AG04449 (cell line): ENCODE results near the gene RASA2.
"Not testable (repeated sequence)": the region's sequence is repeated elsewhere in the genome, so short reads cannot be mapped to it uniquely, and the experiment has no call there.

Experiments used
- CTCF ChIA-PET: fragments of 350-600 bp; formaldehyde crosslinking; extraction: SDS; loops from one replicate; lab custom pipeline; 2021; ENCODE audit warnings: antibody characterized with exemption; lab: Yijun Ruan, JAX
- POLR2A ChIA-PET: fragments of 400-600, 350-600 bp; formaldehyde crosslinking; extraction: SDS; loops from one replicate; lab custom pipeline; 2020; ENCODE audit warnings: antibody characterized with exemption, inconsistent platforms; lab: Yijun Ruan, JAX
- DNase-seq: peaks from one replicate; pipeline ENCODE4 v3.0.0-alpha.2; 2010; ENCODE audit warnings: low read depth, low spot score
- H3K4me3 ChIP-seq: 2 replicates; pipeline ENCODE4 v1.5.1; 2011; ENCODE audit warnings: low read depth, mild to moderate bottlenecking, control low read depth, low read length
- TF ChIP-seq, protein P1 (sequence below): IDR thresholded peaks from one replicate; pipeline ENCODE4 v1.5.1; 2011; ENCODE audit warnings: mild to moderate bottlenecking, moderate library complexity, low read length, control low read depth, inconsistent platforms; ENCODE audit not compliant: insufficient read depth; ENCODE audit errors: missing control alignments

RASA2 gene

GRCh38 chr3:141491081-141491480 is 4.3 kb downstream of the RASA2 start:
- no peak overlapping the region for H3K4me3 ChIP-seq
- DNase-seq, result no peak
- TF ChIP-seq, protein P1, sequence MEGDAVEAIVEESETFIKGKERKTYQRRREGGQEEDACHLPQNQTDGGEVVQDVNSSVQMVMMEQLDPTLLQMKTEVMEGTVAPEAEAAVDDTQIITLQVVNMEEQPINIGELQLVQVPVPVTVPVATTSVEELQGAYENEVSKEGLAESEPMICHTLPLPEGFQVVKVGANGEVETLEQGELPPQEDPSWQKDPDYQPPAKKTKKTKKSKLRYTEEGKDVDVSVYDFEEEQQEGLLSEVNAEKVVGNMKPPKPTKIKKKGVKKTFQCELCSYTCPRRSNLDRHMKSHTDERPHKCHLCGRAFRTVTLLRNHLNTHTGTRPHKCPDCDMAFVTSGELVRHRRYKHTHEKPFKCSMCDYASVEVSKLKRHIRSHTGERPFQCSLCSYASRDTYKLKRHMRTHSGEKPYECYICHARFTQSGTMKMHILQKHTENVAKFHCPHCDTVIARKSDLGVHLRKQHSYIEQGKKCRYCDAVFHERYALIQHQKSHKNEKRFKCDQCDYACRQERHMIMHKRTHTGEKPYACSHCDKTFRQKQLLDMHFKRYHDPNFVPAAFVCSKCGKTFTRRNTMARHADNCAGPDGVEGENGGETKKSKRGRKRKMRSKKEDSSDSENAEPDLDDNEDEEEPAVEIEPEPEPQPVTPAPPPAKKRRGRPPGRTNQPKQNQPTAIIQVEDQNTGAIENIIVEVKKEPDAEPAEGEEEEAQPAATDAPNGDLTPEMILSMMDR, result no peak
- POLR2A ChIA-PET, result no interaction called here
- CTCF ChIA-PET, result interaction anchor here (0.9 to 1.6 kb wide), 6 partner anchors 26 to 183 kb away, joined by 3 to 6 read pairs (median 3); no protein-coding TSS in a partner anchor

DNA sequence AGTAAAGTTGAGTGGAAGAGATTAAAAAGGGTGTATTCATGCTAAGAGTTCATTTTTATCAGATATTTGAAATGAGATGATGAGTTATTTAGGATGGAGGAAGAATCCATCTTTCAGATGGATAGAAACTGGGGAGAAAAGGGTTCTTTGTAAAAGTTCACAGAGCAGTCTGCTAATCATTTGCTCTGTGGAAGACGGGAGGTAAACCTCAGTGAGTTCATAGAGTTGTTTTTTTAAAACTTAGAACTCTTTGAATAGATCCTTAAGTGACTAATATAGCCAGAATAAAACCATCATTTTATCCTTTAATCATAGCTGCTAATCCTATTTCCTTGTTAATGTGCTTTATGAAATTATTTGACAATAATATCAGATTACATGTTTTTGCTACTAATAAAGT is 5.1 kb downstream of the RASA2 start:
- DNase-seq, result no peak
- TF ChIP-seq, protein P1, result no peak
- no peak overlapping the region for H3K4me3 ChIP-seq
- POLR2A ChIA-PET, result no interaction called here
- CTCF ChIA-PET, result interaction anchor here (1.1 to 1.6 kb wide), 3 partner anchors 37 to 180 kb away, joined by 3 to 5 read pairs (median 3); no protein-coding TSS in a partner anchor

DNA sequence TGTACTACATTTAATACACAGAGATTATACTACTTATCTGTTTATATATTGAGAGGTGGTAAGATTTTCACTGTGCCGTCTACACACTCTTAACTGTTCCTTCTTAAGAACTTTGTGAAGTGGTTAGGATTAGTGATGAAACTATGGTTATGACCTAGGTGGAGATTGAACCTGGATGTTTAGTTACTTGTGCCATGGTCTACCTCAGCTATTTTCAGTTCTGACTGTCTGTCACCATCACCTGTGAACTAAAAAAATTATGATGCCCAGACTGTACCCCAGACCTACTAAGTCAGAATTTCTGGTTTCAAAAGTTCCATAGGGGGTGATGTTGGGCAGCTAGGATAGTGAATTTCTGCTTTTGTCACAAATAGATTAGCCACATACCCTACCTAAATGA is 6.4 kb downstream of the RASA2 start:
- H3K4me3 ChIP-seq, result no peak overlapping the region
- DNase-seq, result no peak
- TF ChIP-seq, protein P1, result no peak
- CTCF ChIA-PET, result interaction anchor here (0.7 to 1.0 kb wide), 3 partner anchors 34 to 188 kb away, joined by 3 read pairs; no protein-coding TSS in a partner anchor
- POLR2A ChIA-PET, result no interaction called here

GRCh38 chr3:141497589-141497988 is 10.8 kb downstream of the RASA2 start:
- DNase-seq, POLR2A ChIA-PET, H3K4me3 ChIP-seq: not testable (repeated sequence)
- CTCF ChIA-PET, result interaction anchor here (1.9 kb wide), 1 partner anchor 10 kb away, joined by 11 read pairs; the partner anchor contains the start of gene RASA2

- ChIA-PET CTCF (interaction anchor here (1.4 to 1.9 kb wide), 2 partner anchors 10 to 11 kb away, joined by 5 to 11 read pairs; partner anchors contain the start of gene RASA2), POLR2A (no interaction called here)
- no peak overlapping the region for H3K4me3 ChIP-seq
- TF ChIP-seq, protein P1, result no peak
- DNase-seq, result no peak
Measured at GRCh38 chr3:141498598-141499223, 11.9 kb downstream of the RASA2 start.

DNA sequence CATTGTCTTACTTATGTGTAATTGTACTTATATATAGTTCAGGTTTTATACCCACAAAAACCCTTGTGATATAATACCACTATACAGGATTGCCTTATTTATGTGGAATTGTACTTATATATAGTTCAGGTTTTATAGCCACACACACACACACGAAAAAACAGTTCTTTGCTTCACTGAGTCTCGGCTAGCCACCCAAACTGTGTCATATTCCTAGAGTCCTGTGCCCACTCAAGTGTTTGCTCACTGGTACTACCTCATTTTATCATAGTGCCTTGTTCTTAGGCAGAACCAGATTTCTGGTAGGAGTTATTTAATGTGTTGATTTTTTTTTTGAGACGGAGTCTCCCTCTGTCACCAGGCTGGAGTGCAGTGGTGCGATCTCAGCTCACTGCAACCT is 12.5 kb downstream of the RASA2 start:
- DNase-seq, result no peak
- H3K4me3 ChIP-seq, result no peak overlapping the region
- POLR2A ChIA-PET, result no interaction called here
- CTCF ChIA-PET, result interaction anchor here (1.4 kb wide), 1 partner anchor 11 kb away, joined by 5 read pairs; no protein-coding TSS in a partner anchor
- TF ChIP-seq, protein P1, result no peak

DNA sequence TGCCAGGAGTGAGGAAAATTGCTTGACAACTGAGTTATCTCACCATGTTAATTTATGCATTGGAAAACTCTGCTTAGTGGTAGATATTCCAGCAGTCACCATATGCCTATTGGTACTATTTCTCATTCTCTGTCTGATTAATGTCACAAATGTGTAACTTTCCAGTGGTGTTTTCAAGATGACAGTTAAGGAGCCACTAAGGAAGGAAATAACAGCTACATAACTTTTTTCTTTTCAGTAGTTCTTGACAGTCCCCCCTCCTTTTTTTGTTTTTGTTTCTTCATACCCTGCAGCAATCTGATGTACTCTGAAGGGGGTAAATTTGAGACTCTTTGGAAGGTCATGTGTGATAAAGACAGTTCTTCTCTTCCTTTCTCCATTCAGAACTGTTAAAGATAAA is 13.1 kb downstream of the RASA2 start:
- TF ChIP-seq, protein P1, result no peak
- DNase-seq, result no peak
- CTCF ChIA-PET, result interaction anchor here (1.4 kb wide), 1 partner anchor 11 kb away, joined by 5 read pairs; no protein-coding TSS in a partner anchor
- no peak overlapping the region for H3K4me3 ChIP-seq
- POLR2A ChIA-PET, result no interaction called here
